ENCODE data around the gene P2RY6.

DNA sequence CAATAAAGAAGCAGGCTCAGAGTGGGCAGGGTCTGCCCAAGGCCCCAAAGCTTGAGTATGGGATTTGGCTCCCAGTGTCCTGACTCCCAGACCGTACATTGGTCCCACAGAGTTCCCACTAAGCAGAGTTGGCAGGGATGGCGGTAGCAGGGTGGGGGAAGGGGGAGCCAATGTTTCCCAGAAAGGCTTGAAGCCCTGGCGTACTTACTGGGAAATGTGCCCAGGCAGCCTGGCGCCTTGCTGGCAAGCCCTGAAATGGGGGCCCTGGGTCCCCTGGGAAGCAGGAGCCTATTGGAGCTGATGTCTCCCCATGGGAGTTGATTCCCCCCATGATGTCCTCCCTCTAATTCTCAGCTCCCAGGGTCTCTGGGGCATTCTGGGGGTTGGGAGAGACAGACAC is 45.2 kb downstream of the P2RY6 start:
- TF ChIP-seq, protein P1, sequence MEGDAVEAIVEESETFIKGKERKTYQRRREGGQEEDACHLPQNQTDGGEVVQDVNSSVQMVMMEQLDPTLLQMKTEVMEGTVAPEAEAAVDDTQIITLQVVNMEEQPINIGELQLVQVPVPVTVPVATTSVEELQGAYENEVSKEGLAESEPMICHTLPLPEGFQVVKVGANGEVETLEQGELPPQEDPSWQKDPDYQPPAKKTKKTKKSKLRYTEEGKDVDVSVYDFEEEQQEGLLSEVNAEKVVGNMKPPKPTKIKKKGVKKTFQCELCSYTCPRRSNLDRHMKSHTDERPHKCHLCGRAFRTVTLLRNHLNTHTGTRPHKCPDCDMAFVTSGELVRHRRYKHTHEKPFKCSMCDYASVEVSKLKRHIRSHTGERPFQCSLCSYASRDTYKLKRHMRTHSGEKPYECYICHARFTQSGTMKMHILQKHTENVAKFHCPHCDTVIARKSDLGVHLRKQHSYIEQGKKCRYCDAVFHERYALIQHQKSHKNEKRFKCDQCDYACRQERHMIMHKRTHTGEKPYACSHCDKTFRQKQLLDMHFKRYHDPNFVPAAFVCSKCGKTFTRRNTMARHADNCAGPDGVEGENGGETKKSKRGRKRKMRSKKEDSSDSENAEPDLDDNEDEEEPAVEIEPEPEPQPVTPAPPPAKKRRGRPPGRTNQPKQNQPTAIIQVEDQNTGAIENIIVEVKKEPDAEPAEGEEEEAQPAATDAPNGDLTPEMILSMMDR (IDR thresholded peaks at IDR 0.05; ENCODE audit: poor library complexity), result no peak
- no peak for TF ChIP-seq EZH2phosphoT487 (IDR thresholded peaks at IDR 0.05; ENCODE audit: low read depth, severe bottlenecking, unreplicated experiment)
